ENCODE data around the gene DENND1A. TPM values are rescaled to one million over a fixed set of nuclear protein-coding genes. Genes with fewer than 3 reads are reported as not detected.

Gene DENND1A
- total RNA-seq, 1 donor from 2014 or later: 25.2 TPM

GRCh38 chr9:123933440-123934212 lies 3.7 kb upstream of the DENND1A start:
- H3K27me3 Mint-ChIP-seq: peaks cover 14% of the 10 kb centered on the region
- intact Hi-C loops (cut with micrococcal nuclease): loop anchor here (5.0 kb wide), 1 partner anchor 1776 kb away; the partner anchor contains the start of genes MORN5 and NDUFA8
- H3K4me3 Mint-ChIP-seq: no peak overlapping the region
- peaks cover 6% of the 10 kb centered on the region for H3K9me3 Mint-ChIP-seq
- no peak for ATAC-seq (ENCODE audit: low read depth)
- no peak overlapping the region for H3K27ac Mint-ChIP-seq
- ChIA-PET POLR2A (no interaction called here), CTCF (no interaction called here)
- no peak for DNase-seq
- no peak for TF ChIP-seq CTCF (IDR thresholded peaks at IDR 0.05)
- H3K36me3 Mint-ChIP-seq (ENCODE audit: low read depth): peaks cover 4% of the 10 kb centered on the region
- H3K4me1 Mint-ChIP-seq: peaks cover 17% of the 10 kb centered on the region

- CTCF ChIA-PET: no interaction called here
Measured at GRCh38 chr9:123929177-123929869, 603 bp downstream of the DENND1A start.

GRCh38 chr9:123928533-123929176 lies 1.3 kb downstream of the DENND1A start:
- ATAC-seq (ENCODE audit: low read depth) (no peak), DNase-seq (no peak)
- no peaks in the 10 kb centered on the region for H3K27me3 Mint-ChIP-seq
- H3K9me3 Mint-ChIP-seq: peaks cover 3% of the 10 kb centered on the region
- POLR2A ChIA-PET: no interaction called here
- H3K4me1 Mint-ChIP-seq: peaks cover 38% of the 10 kb centered on the region
- H3K36me3 Mint-ChIP-seq (ENCODE audit: low read depth): peaks cover 4% of the 10 kb centered on the region
- peak overlapping the region; percentile 39 for H3K27ac Mint-ChIP-seq
- peak overlapping the region; percentile 81 for H3K4me3 Mint-ChIP-seq
- intact Hi-C loops (cut with micrococcal nuclease): loop anchor here (5.0 to 10.0 kb wide), 3 partner anchors 91 to 269 kb away; no protein-coding TSS in a partner anchor
- CTCF ChIA-PET: no interaction called here
- TF ChIP-seq CTCF (IDR thresholded peaks at IDR 0.05): no peak

More at GRCh38 chr9:123929177-123929869, 603 bp downstream of the DENND1A start:
- H3K4me3 Mint-ChIP-seq: peak overlapping the region; percentile 81
- H3K36me3 Mint-ChIP-seq (ENCODE audit: low read depth): peaks cover 4% of the 10 kb centered on the region
- H3K4me1 Mint-ChIP-seq: peaks cover 38% of the 10 kb centered on the region
- H3K27me3 Mint-ChIP-seq: no peaks in the 10 kb centered on the region
- intact Hi-C loops (cut with micrococcal nuclease): loop anchor here (5.0 to 10.0 kb wide), 3 partner anchors 92 to 268 kb away; no protein-coding TSS in a partner anchor
- POLR2A ChIA-PET: no interaction called here
- H3K9me3 Mint-ChIP-seq: no peaks in the 10 kb centered on the region
- peak overlapping the region; percentile 39 for H3K27ac Mint-ChIP-seq
- DNase-seq (no peak), ATAC-seq (ENCODE audit: low read depth) (peak; percentile 1)
- no peak for TF ChIP-seq CTCF (IDR thresholded peaks at IDR 0.05)

GRCh38 chr9:123927625-123928532 lies 2.0 kb downstream of the DENND1A start:
- peaks cover 5% of the 10 kb centered on the region for H3K9me3 Mint-ChIP-seq
- no peak for ATAC-seq (ENCODE audit: low read depth)
- intact Hi-C loops (cut with micrococcal nuclease): loop anchor here (5.0 to 10.0 kb wide), 3 partner anchors 91 to 269 kb away; no protein-coding TSS in a partner anchor
- no peak for TF ChIP-seq CTCF (IDR thresholded peaks at IDR 0.05)
- H3K27ac Mint-ChIP-seq: peak overlapping the region; percentile 68
- no peaks in the 10 kb centered on the region for H3K27me3 Mint-ChIP-seq
- CTCF ChIA-PET: no interaction called here
- no peak for DNase-seq
- peaks cover 38% of the 10 kb centered on the region for H3K4me1 Mint-ChIP-seq
- peak overlapping the region; percentile 81 for H3K4me3 Mint-ChIP-seq
- H3K36me3 Mint-ChIP-seq (ENCODE audit: low read depth): peaks cover 4% of the 10 kb centered on the region
- POLR2A ChIA-PET: interaction anchor here (0.6 kb wide), 1 partner anchor 232 kb away, joined by 3 read pairs; no protein-coding TSS in a partner anchor

Data from activated B cell treated with CpG ODN at 0.5 μM for 24 hours (primary cell).